H1 (cell line): Measurements from ENCODE around the gene SPACA7. TPM values are rescaled to one million over a fixed set of nuclear protein-coding genes. Genes with fewer than 3 reads are reported as not detected.

Experiments
- CHD7 ChIP-seq: fragments of 300-600 bp; sonication (generic); IDR thresholded peaks from 2 replicates; pipeline ENCODE4 v1.7.1; 2012; ENCODE audit warnings: low read length, moderate library complexity, mild to moderate bottlenecking, inconsistent platforms; ENCODE audit not compliant: insufficient replicate concordance
- RXRA ChIP-seq: IDR thresholded peaks from 2 replicates; pipeline ENCODE4 v1.6.1; 2011; ENCODE audit warnings: low read depth, mild to moderate bottlenecking, low read length, moderate library complexity; ENCODE audit not compliant: insufficient read depth
- ZNF274 ChIP-seq: IDR thresholded peaks from 2 replicates; pipeline ENCODE4 v1.7.0; 2012; ENCODE audit warnings: low read length, borderline replicate concordance; ENCODE audit errors: extremely low read depth
- polyA plus RNA-seq, 7 experiments: library from polyadenylated mRNA; depleted of rRNA in 3 of 7; stranded (reverse) in 5 of 7; unstranded in 2 of 7; fragments of >200 nt in 5 of 7; fragments of 200-250 nt in 2 of 7; gene quantifications; 1 replicate in 5 of 7; 2 replicates in 1 of 7; 4 replicates in 1 of 7; pipeline versions ENCODE4 v1.2.1 to v1.2.3, GENCODE V29; 2011 to 2013; ENCODE audit warnings: missing spikeins in 2 of 7, mixed read lengths in 2 of 7
- total RNA-seq: library from RNA; stranded (reverse); fragmentation: NEBNext Ultra II Directional; extraction: Animal tissue kit (Norgen Biotek cat#: 25700); gene quantifications from 2 replicates; pipeline ENCODE4 v1.2.1, GENCODE V29; 2021

Gene SPACA7
- total and polyA plus RNA-seq, 2 of the 8 experiments (the other 6 are each of a cell fraction or from before 2014, with no cell fraction given), result not detected

- TF ChIP-seq CHD7 (no peak), RXRA (no peak), ZNF274 (no peak)
Observed at GRCh38 chr13:112416647-112417046, 40.5 kb downstream of the SPACA7 start (continued).
